HepG2 (cell line): ENCODE measurements around the gene NOSTRIN. TPM values are rescaled to one million over a fixed set of nuclear protein-coding genes. Genes with fewer than 3 reads are reported as not detected.

Source experiments
- ARHGAP35 ChIP-seq: sonication (generic); formaldehyde crosslinking; IDR thresholded peaks from 2 replicates; pipeline ENCODE4 v1.9.0; 2022; ENCODE audit warnings: mild to moderate bottlenecking, inconsistent platforms, moderate library complexity, missing genetic modification reagents, borderline replicate concordance
- ARNT ChIP-seq: fragments of 450-650 bp; IDR thresholded peaks from 2 replicates; pipeline ENCODE4 v1.6.1; 2017
- ATAD3A ChIP-seq: sonication (generic); formaldehyde crosslinking; IDR thresholded peaks from 2 replicates; pipeline ENCODE4 v1.4.0; 2020; ENCODE audit warnings: missing genetic modification reagents
- BRD4 ChIP-seq: sonication (generic); formaldehyde crosslinking; IDR thresholded peaks from 2 replicates; pipeline ENCODE4 v1.4.0; 2020; ENCODE audit warnings: missing genetic modification reagents
- CBFB ChIP-seq: sonication (generic); formaldehyde crosslinking; IDR thresholded peaks from 2 replicates; pipeline ENCODE4 v1.4.0; 2020; ENCODE audit warnings: missing genetic modification reagents
- CC2D1A ChIP-seq: sonication (generic); formaldehyde crosslinking; IDR thresholded peaks from 2 replicates; pipeline ENCODE4 v1.8.1; 2023; ENCODE audit warnings: mild to moderate bottlenecking, missing genetic modification reagents
- DPF2 ChIP-seq: sonication (generic); formaldehyde crosslinking; IDR thresholded peaks from 2 replicates; pipeline ENCODE4 v1.4.0; 2020; ENCODE audit warnings: mild to moderate bottlenecking, low read depth, missing genetic modification reagents, borderline replicate concordance
- FOXK1 ChIP-seq: sonication (generic); formaldehyde crosslinking; IDR thresholded peaks from 2 replicates; pipeline ENCODE4 v1.4.0; 2020; ENCODE audit warnings: low read depth, missing genetic modification reagents, borderline replicate concordance
- HNRNPH1 ChIP-seq: fragments of 200-400 bp; formaldehyde crosslinking; optimal IDR thresholded peaks from 2 replicates; pipeline ENCODE3; 2017; ENCODE audit warnings: mild to moderate bottlenecking, low read depth, low read length
- MZF1 ChIP-seq: sonication (generic); formaldehyde crosslinking; IDR thresholded peaks from 2 replicates; pipeline ENCODE4 v1.8.1; 2023; ENCODE audit warnings: mild to moderate bottlenecking, missing genetic modification reagents, borderline replicate concordance
- NFKB2 ChIP-seq: sonication (generic); formaldehyde crosslinking; IDR thresholded peaks from 2 replicates; pipeline ENCODE4 v1.4.0; 2020; ENCODE audit warnings: missing genetic modification reagents, borderline replicate concordance
- REXO4 ChIP-seq: sonication (generic); formaldehyde crosslinking; IDR thresholded peaks from 2 replicates; pipeline ENCODE4 v1.8.0; 2022; ENCODE audit warnings: missing genetic modification reagents, mild to moderate bottlenecking, borderline replicate concordance
- RFXAP ChIP-seq: sonication (generic); formaldehyde crosslinking; IDR thresholded peaks from 2 replicates; pipeline ENCODE4 v1.4.0; 2020; ENCODE audit warnings: missing genetic modification reagents, borderline replicate concordance
- THRA ChIP-seq: sonication (generic); formaldehyde crosslinking; IDR thresholded peaks from 2 replicates; pipeline ENCODE4 v1.4.0; 2020; ENCODE audit warnings: missing genetic modification reagents, borderline replicate concordance
- TMF1 ChIP-seq: sonication (generic); formaldehyde crosslinking; IDR thresholded peaks from 2 replicates; pipeline ENCODE4 v1.8.1; 2022; ENCODE audit warnings: low read depth, missing genetic modification reagents
- ZNF292 ChIP-seq: sonication (generic); formaldehyde crosslinking; IDR thresholded peaks from 2 replicates; pipeline ENCODE4 v1.8.1; 2022; ENCODE audit warnings: mild to moderate bottlenecking, low read depth, missing genetic modification reagents, borderline replicate concordance
- ZNF367 ChIP-seq: sonication (generic); formaldehyde crosslinking; IDR thresholded peaks from 2 replicates; pipeline ENCODE4 v1.4.0; 2020; ENCODE audit warnings: missing genetic modification reagents, borderline replicate concordance
- ZNF543 ChIP-seq: sonication (generic); formaldehyde crosslinking; IDR thresholded peaks from 2 replicates; pipeline ENCODE4 v1.4.0; 2020; ENCODE audit warnings: mild to moderate bottlenecking, missing genetic modification reagents
- ZNF841 ChIP-seq: sonication (generic); formaldehyde crosslinking; IDR thresholded peaks from 2 replicates; pipeline ENCODE4 v1.8.1; 2023; ENCODE audit warnings: missing genetic modification reagents, borderline replicate concordance
- polyA plus RNA-seq, 8 experiments: library from polyadenylated mRNA; depleted of rRNA in 3 of 8; stranded (reverse) in 7 of 8; unstranded in 1 of 8; fragments of >200 nt; fragmentation: Illumina TruSeq in 4 of 8; extraction: Trizol in 4 of 8; gene quantifications; 2 replicates each; pipeline versions ENCODE4 v1.2.1 to v1.2.3, GENCODE V29; 2011 to 2016; ENCODE audit warnings: low read depth in 4 of 8, missing spikeins in 1 of 8, mixed read lengths in 1 of 8; ENCODE audit not compliant: insufficient read depth in 1 of 8
- total RNA-seq, 5 experiments: library from RNA; depleted of rRNA; stranded (reverse); fragments of >200 nt; fragmentation: Illumina TruSeq; extraction: Trizol; gene quantifications; 2 replicates each; pipeline ENCODE4 v1.2.3, GENCODE V29; 2016; ENCODE audit warnings: low read depth in 1 of 5
- TF ChIP-seq, protein P1 (sequence below): IDR thresholded peaks from 2 replicates; pipeline ENCODE4 v1.4.0; 2020; ENCODE audit warnings: mild to moderate bottlenecking, missing genetic modification reagents
- TF ChIP-seq, protein P2 (sequence below): sonication (generic); formaldehyde crosslinking; IDR thresholded peaks from 2 replicates; pipeline ENCODE4 v1.5.1; 2020; ENCODE audit warnings: missing genetic modification reagents, mild to moderate bottlenecking, borderline replicate concordance

The NOSTRIN gene
- total and polyA plus RNA-seq, 2 of the 13 experiments (the other 11 are each of a cell fraction or from before 2014, with no cell fraction given) = 0.22 TPM

GRCh38 chr2:168890006-168890782 lies 87.8 kb downstream of the NOSTRIN start, which contains the start of gene SPC25 (continued):
- TF ChIP-seq THRA (CRISPR knock-in tag) = no peak
- TF ChIP-seq HNRNPH1 = no peak
- no peak for TF ChIP-seq ZNF543 (CRISPR knock-in tag)
- no peak for TF ChIP-seq REXO4 (CRISPR knock-in tag)
- TF ChIP-seq, protein P1, sequence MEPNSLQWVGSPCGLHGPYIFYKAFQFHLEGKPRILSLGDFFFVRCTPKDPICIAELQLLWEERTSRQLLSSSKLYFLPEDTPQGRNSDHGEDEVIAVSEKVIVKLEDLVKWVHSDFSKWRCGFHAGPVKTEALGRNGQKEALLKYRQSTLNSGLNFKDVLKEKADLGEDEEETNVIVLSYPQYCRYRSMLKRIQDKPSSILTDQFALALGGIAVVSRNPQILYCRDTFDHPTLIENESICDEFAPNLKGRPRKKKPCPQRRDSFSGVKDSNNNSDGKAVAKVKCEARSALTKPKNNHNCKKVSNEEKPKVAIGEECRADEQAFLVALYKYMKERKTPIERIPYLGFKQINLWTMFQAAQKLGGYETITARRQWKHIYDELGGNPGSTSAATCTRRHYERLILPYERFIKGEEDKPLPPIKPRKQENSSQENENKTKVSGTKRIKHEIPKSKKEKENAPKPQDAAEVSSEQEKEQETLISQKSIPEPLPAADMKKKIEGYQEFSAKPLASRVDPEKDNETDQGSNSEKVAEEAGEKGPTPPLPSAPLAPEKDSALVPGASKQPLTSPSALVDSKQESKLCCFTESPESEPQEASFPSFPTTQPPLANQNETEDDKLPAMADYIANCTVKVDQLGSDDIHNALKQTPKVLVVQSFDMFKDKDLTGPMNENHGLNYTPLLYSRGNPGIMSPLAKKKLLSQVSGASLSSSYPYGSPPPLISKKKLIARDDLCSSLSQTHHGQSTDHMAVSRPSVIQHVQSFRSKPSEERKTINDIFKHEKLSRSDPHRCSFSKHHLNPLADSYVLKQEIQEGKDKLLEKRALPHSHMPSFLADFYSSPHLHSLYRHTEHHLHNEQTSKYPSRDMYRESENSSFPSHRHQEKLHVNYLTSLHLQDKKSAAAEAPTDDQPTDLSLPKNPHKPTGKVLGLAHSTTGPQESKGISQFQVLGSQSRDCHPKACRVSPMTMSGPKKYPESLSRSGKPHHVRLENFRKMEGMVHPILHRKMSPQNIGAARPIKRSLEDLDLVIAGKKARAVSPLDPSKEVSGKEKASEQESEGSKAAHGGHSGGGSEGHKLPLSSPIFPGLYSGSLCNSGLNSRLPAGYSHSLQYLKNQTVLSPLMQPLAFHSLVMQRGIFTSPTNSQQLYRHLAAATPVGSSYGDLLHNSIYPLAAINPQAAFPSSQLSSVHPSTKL (CRISPR knock-in tag) = peak; percentile 32; the same call in 1 of the 2 replicates
- TF ChIP-seq DPF2 (CRISPR knock-in tag) = no peak
- peak; percentile 88; the same call in 1 of the 2 replicates for TF ChIP-seq RFXAP (CRISPR knock-in tag)
- no peak for TF ChIP-seq MZF1 (CRISPR knock-in tag)
- no peak for TF ChIP-seq ARHGAP35
- TF ChIP-seq ZNF292 (CRISPR knock-in tag) = no peak
- TF ChIP-seq, protein P2, sequence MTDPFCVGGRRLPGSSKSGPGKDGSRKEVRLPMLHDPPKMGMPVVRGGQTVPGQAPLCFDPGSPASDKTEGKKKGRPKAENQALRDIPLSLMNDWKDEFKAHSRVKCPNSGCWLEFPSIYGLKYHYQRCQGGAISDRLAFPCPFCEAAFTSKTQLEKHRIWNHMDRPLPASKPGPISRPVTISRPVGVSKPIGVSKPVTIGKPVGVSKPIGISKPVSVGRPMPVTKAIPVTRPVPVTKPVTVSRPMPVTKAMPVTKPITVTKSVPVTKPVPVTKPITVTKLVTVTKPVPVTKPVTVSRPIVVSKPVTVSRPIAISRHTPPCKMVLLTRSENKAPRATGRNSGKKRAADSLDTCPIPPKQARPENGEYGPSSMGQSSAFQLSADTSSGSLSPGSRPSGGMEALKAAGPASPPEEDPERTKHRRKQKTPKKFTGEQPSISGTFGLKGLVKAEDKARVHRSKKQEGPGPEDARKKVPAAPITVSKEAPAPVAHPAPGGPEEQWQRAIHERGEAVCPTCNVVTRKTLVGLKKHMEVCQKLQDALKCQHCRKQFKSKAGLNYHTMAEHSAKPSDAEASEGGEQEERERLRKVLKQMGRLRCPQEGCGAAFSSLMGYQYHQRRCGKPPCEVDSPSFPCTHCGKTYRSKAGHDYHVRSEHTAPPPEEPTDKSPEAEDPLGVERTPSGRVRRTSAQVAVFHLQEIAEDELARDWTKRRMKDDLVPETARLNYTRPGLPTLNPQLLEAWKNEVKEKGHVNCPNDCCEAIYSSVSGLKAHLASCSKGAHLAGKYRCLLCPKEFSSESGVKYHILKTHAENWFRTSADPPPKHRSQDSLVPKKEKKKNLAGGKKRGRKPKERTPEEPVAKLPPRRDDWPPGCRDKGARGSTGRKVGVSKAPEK (CRISPR knock-in tag) = no peak
- 0 out of 2 replicates have a peak, but pooled peaks have one; percentile 38 for TF ChIP-seq CBFB (CRISPR knock-in tag)
- peak; percentile 78; the same call in 1 of the 2 replicates for TF ChIP-seq NFKB2 (CRISPR knock-in tag)
- no peak for TF ChIP-seq ARNT
- no peak for TF ChIP-seq ZNF367 (CRISPR knock-in tag)
- TF ChIP-seq FOXK1 (CRISPR knock-in tag) = peak; percentile 63; the same call in 1 of the 2 replicates
- peak; percentile 58; the same call in 1 of the 2 replicates for TF ChIP-seq TMF1 (CRISPR knock-in tag)
- no peak for TF ChIP-seq ATAD3A
- no peak for TF ChIP-seq ZNF841 (CRISPR knock-in tag)
- peak; percentile 78; the same call in 1 of the 2 replicates for TF ChIP-seq BRD4 (CRISPR knock-in tag)
- no peak for TF ChIP-seq CC2D1A
